Stimulated activated CD4-positive, alpha-beta T cell treated with anti-CD3 and anti-CD28 coated beads, Interleukin-12 subunit alpha, Interleukin-12 subunit beta, amount 100 ng/mL, for 48 hours (primary cell): ENCODE measurements around the gene MAGEA8.
"Not testable (repeated sequence)": the region's sequence is repeated elsewhere in the genome, so short reads cannot be mapped to it uniquely, and the experiment has no call there.

Experiments used
- DNase-seq, 3 donors: peaks; one replicate each; pipeline ENCODE4 v3.0.0-alpha.2; 2020; ENCODE audit warnings: low read depth in 2 of 3, low spot score in 1 of 3

Gene MAGEA8

GRCh38 chrX:149903889-149904748 is 23.1 kb downstream of the MAGEA8 start:
- no peak for DNase-seq

GRCh38 chrX:149908308-149908707 is 27.3 kb downstream of the MAGEA8 start:
- DNase-seq = no peak

GRCh38 chrX:149908727-149909126 is 27.7 kb downstream of the MAGEA8 start:
- no peak for DNase-seq

- no peak for DNase-seq
Observed at GRCh38 chrX:149909324-149910177, 28.6 kb downstream of the MAGEA8 start.

- DNase-seq = no peak
Observed at GRCh38 chrX:149910178-149910695, 29.3 kb downstream of the MAGEA8 start.

- no peak for DNase-seq
Observed at GRCh38 chrX:149916745-149917392, 35.9 kb downstream of the MAGEA8 start.

GRCh38 chrX:149923836-149924235 is 42.9 kb downstream of the MAGEA8 start:
- not testable (repeated sequence) for DNase-seq

- DNase-seq = not testable (repeated sequence)
Observed at GRCh38 chrX:149924434-149924833, 43.5 kb downstream of the MAGEA8 start.

- DNase-seq = not testable (repeated sequence)
Observed at GRCh38 chrX:149927245-149927963, 46.4 kb downstream of the MAGEA8 start.

- DNase-seq = not testable (repeated sequence)
Observed at GRCh38 chrX:149927964-149928258, 46.9 kb downstream of the MAGEA8 start.

- DNase-seq = not testable (repeated sequence)
Observed at GRCh38 chrX:149928635-149929034, 47.7 kb downstream of the MAGEA8 start.

- DNase-seq = not testable (repeated sequence)
Observed at GRCh38 chrX:149929400-149929799, 48.4 kb downstream of the MAGEA8 start, which contains the start of gene HSFX4. HSFX4 (plus strand) TSS chrX:149929573; CDS start chrX:149929645, 72 bp downstream.

GRCh38 chrX:149931355-149931754 is 50.4 kb downstream of the MAGEA8 start:
- not testable (repeated sequence) for DNase-seq

- not testable (repeated sequence) for DNase-seq
Observed at GRCh38 chrX:149932150-149932549, 51.2 kb downstream of the MAGEA8 start.

- DNase-seq = not testable (repeated sequence)
Observed at GRCh38 chrX:149932970-149933369, 52.0 kb downstream of the MAGEA8 start.

GRCh38 chrX:149933547-149933946 is 52.6 kb downstream of the MAGEA8 start:
- not testable (repeated sequence) for DNase-seq
